ENCODE data around the gene NLRP5.
A peak's percentile ranks its signal among the peaks of the same experiment; 100 is the strongest.
"Not testable (repeated sequence)": the region's sequence is repeated elsewhere in the genome, so short reads cannot be mapped to it uniquely, and the experiment has no call there.

Gene NLRP5
- total RNA-seq, result 0 reads per million in 3 experiments

DNA sequence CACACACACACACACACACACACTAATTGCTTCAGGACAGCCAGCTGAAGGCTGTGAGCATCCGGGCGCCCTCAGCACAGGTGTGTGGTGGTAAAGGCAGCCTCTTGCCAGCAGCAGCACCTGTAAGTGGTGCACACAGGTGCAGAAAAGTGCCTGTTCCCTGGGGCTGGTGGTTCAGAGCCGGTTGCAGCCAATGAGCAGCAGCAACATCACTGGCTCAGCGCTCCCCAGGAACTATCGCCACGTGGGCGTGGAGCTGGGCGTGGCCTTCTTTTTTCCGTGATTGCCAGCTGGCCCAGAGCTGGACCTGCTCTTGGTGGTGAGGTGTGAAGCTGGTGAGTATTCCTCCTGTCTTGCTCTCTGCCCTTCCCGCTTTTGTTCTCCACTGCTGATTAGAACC lies at the start of gene NLRP5:
TSS of gene NLRP5 (plus strand) at position 289 of the 400 bp plus-strand sequence.
- DNase-seq, result no peak

- DNase-seq, result no peak
These were observed 47.4 kb upstream of the NLRP5 start for GRCh38 chr19:55939206-55939605.

DNA sequence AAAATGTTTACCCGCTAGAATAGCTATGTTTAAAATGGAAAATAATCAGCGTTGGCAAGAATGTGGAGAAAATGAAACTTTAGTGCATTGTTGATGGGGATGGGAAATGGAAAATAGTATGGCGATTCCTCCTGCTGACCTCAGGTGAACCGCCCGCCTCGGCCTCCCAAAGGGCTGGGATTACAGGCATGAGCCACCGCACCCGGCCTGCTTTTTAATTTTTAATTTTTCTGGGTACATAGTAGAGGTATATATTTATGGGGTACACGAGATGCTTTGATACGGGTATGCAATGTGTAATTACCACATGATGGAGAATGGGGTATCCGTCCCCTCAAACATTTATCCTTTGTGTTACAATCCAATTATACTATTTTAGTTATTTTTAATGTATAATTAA lies 46.3 kb upstream of the NLRP5 start:
- DNase-seq, result no peak

- DNase-seq, result no peak
These were observed 39.0 kb upstream of the NLRP5 start, which contains the start of gene NLRP8 for GRCh38 chr19:55947532-55947931. NLRP8 (plus strand) TSS chr19:55947832.

DNA sequence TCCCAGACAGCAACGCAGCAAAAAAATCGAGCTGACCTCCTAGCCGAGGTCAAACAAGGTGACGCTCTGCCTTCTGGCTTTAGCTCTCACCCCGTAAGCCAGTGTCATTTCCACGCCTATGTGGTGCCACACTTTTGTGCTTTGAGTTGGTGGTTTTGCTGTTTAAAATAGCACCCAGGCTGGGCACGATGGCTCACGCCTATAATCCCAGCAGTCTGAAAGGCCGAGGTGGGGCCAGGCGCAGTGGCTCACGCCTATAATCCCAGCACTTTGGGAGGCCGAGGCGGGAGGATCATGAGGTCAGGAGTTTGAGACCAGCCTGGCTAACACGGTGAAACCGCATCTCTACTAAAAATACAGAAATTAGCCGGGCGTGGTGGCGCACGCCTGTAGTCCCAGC lies 36.0 kb upstream of the NLRP5 start:
- DNase-seq, result not testable (repeated sequence)

GRCh38 chr19:55956431-55956830 lies 30.1 kb upstream of the NLRP5 start:
- DNase-seq, result no peak

DNA sequence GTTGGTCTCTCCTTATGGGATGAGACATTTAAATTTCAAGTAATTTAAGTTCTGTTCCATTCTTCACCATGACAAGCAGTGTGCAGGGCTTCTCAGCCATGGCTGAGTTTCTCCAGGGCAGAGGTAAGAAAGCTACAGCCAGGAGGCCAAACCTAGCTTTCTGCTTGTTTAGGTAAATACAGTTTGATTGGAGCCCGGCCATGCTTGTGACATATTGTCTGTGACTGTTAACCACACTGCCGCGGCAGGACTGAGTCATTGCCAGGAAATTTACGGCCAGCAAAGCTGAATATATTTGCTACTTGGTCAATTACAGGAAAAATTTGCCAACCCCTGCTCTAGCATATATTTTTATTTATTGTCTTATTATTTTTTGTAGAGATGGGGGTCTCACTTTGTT lies 28.2 kb upstream of the NLRP5 start:
- DNase-seq, result no peak

GRCh38 chr19:55959996-55960675 lies 26.4 kb upstream of the NLRP5 start:
- DNase-seq, result no peak

DNA sequence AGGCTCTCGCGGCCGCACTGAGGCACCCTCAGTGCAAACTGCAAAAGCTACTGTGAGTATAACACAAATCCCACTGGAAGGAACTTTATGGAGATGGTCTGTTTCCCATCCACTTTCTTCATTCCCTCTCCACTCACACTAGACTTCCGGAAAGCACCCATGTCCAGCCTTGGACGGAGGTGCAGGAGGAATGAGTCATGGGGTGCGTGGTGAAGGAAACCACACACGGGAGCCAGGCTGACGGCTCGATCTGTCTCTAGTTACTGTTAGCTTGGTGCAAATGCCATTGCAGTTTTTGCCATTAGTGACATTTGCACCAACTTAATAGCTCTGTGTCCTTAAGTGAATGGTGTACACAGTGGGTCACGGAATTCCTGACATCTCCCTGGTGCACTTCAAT lies 24.4 kb upstream of the NLRP5 start:
- DNase-seq, result no peak

DNA sequence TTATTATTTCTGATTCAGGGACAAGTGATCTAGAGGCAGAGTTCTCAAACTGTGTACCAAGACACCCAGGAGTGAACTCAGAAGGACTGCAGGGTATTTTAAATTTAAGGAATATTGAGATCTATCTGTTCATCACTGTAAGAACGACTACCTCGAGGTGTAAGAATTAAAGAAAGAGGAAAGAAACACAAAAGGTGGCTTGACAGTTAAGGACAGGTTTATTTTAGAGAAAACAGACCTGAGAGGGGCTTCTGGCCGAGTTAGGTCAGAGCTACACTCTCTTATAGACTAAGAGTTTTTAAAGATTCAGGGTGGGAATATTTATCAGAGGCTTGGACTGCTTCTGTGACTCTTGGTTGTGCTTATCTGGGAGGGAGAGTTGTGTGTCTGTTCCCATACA lies 12.6 kb upstream of the NLRP5 start:
- no peak for DNase-seq

- DNase-seq, result no peak
These were observed 6.2 kb upstream of the NLRP5 start for GRCh38 chr19:55980415-55980814.

GRCh38 chr19:55985254-55985653 lies 1.3 kb upstream of the NLRP5 start:
- DNase-seq, result no peak

DNA sequence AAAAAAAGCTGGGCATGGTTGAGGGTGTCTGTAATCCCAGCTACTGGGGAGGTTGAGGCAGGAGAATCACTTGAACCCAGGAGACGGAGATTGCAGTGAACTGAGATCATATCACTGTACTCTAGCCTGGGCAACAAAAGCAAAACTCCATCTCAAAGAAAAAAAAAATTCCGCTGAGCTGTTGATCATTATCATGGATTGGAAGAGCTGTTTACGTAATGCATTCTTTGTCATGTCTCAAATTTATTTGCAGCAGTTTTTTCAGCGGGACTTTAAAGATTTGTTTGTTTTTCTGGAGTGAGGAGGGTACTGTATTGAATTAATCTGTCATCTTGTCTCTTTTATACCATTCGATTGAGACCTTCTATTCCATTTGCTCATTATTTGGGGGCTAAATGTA lies 4.3 kb downstream of the NLRP5 start:
- no peak for DNase-seq

DNA sequence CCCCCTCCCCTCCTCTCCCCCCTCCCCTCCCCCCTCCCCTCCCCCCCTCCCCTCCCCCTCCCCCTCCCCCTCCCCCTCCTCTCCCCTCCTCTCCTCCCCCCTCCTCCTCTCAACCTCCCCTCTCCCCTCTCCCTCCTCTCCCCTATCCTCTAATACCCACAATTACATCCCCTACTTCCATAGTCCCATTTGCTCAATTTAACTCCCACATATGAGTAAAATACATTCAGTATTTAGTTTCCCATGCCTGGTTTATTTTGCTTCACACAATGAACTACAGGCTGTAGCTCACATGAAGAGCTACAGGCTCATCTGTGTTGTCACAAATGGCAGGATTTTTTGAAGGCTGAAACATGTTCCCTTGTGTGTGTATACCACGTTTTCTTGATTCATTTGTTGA lies 6.9 kb downstream of the NLRP5 start:
- DNase-seq, result no peak

DNA sequence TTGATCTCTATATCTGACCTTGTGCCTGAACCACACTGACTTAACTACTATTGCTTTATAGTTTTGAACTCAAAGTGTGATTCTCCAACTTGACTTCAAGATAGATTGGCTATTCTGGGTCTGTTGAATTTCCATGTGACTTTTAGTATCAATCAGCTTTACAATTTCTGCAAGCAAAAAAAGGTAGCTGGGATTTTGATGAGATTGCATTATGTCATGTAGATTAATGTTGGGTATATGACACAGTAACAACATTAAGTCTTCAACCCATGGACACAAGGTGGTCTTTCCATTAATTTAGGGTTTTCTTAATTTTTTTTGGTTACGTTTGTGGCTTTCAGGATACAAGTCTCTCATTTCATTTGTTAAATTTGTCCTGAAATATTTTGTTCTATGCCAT lies 28.2 kb downstream of the NLRP5 start:
- DNase-seq, result no peak

DNA sequence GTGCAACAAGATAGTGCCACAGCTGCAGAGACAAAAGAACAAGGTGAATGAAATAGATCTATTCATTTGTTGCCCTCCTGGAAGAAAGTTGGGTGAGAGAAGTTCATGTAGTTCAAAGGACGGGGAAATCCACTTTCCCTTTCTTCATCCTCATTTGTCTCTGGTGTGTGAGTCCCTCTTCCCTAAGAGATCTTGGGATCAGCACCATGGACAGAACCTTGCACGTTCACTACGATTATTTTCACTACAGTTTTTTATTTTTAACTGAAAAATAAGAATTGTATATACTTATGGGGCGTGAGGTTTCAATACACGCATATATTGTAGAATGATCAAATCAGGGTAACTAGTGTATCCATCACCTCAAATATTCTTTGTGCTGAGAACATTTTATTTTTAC lies 29.2 kb downstream of the NLRP5 start:
- no peak for DNase-seq

- DNase-seq, result not testable (repeated sequence)
These were observed 32.8 kb downstream of the NLRP5 start for GRCh38 chr19:56019325-56019724.

DNA sequence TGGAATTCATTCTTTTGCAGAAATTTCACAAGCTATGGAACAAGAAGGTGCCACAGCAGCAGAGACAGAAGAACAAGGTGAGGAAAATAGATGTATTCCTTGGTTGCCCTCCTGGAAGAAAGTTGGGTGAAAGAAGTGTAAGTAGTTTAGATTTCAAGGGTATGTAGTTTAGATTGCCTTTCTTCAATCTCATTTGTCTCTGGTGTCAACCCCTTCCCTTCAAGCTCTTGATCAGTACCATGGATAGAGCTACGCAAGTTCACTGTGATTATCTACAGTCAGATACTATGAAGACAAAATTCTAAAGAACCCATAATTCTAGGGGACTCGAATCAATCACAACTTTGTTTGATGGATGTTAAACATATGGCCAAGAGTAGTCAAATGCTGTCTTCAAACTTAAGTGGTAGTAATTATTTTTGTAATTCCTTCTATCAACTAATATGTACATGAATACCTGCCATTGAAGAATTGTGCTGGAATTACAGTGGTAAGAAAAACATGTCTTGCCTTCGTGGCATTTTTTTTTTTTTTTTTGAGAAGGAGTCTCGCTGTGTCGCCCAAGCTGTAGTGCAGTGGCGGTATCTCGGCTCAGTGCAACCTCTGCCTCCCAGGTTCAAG lies 33.9 kb downstream of the NLRP5 start:
- DNase-seq, result not testable (repeated sequence)

DNA sequence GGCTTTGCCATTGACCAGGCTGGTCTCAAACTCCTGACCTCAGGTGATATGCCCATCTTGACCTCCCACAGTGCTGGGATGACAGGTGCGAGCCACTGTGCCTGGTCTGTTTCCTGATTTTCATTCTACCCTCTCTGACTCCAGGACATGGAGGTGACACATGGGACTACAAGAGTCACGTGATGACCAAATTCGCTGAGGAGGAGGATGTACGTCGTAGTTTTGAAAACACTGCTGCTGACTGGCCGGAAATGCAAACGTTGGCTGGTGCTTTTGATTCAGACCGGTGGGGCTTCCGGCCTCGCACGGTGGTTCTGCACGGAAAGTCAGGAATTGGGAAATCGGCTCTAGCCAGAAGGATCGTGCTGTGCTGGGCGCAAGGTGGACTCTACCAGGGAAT lies 40.2 kb downstream of the NLRP5 start:
- DNase-seq, result no peak

DNA sequence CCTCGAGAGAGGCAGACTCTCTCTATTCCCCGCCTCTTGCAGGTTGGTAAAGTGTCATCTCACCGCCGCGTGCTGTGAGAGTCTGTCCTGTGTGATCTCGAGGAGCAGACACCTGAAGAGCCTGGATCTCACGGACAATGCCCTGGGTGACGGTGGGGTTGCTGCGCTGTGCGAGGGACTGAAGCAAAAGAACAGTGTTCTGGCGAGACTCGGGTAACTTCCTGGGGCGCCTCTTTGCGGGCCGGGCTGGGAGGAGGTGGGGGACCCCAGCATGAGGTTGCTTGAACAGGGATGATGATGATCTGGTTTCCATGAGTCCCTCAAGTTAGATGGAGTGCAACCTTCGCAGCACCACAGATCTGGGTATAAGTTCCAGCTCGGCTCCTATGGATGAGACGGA lies 67.0 kb downstream of the NLRP5 start:
- DNase-seq, result no peak

- DNase-seq, result peak; percentile 50
These were observed 79.8 kb downstream of the NLRP5 start for GRCh38 chr19:56066152-56067023.

GRCh38 chr19:56069642-56070041 lies 83.1 kb downstream of the NLRP5 start:
- no peak for DNase-seq

DNA sequence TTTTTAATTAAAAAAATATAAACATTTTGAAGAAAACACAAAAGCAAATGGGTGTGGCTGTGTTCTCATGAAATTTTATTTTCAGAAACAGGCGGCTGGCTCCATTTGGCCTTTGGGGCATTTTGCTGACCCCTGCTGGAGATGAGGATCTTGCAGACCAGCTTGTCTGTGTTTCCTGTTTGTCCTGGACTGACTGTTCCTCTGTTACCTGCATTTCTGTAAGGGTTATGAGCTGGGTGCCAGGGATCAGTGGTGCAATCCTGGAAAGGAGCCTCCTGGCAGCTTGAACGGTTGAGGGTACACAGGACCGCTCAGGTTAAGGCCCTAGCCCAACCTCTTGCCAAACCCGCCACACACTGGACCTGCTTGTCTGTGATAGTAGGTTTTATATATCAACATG lies 84.6 kb downstream of the NLRP5 start:
- DNase-seq, result no peak

DNA sequence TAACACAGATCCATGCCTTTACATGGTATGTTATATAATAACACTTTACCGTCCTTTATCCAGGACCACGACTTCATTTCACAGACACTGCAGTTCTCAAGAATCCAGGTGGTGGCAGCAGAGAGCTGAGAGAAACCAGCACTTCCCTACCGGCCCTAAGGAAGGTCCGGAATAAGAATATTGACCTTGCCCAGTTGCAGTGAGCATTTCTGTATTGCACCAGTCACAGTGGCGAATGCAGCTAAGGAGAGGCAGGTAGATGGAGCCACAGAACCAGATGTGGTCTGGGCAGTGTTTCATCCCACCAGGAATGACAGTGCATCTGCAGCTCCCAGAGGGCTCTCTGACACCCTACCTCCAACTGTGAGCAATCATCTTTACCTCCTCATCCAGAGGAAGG lies 89.9 kb downstream of the NLRP5 start:
- DNase-seq, result no peak

Measured in central memory CD4-positive, alpha-beta T cell (primary cell).